CD8-positive, alpha-beta memory T cell (primary cell): ENCODE results near the gene DIDO1. TPM values are rescaled to one million over a fixed set of nuclear protein-coding genes. Genes with fewer than 3 reads are reported as not detected.
A peak's percentile ranks its signal among the peaks of the same experiment; 100 is the strongest.

Experiments
- CTCF ChIA-PET: fragments of 350-600 bp; sonication (Branson Sonifier 250); formaldehyde crosslinking; loops from one replicate; lab custom pipeline; 2021; ENCODE audit warnings: antibody characterized with exemption; lab: Charles Lee
- POLR2A ChIA-PET: fragments of 350-600 bp; sonication (Branson Sonifier 250); formaldehyde crosslinking; loops from one replicate; lab custom pipeline; 2021; ENCODE audit warnings: antibody characterized with exemption; lab: Charles Lee
- DNase-seq, 5 donors: peaks; one replicate each; pipeline versions ENCODE4 v3.0.0 to v3.0.0-alpha.2; 2020 to 2022; ENCODE audit warnings: mixed read lengths in 1 of 5
- H3K27ac ChIP-seq: one replicate; pipeline ENCODE4 v1.7.0; 2013; ENCODE audit warnings: low read depth, mild to moderate bottlenecking, low read length, moderate library complexity
- H3K27me3 ChIP-seq: 2 replicates; pipeline ENCODE4 v1.7.0; 2013; ENCODE audit warnings: low read length, mild to moderate bottlenecking; ENCODE audit not compliant: insufficient read depth, poor library complexity, severe bottlenecking
- H3K36me3 ChIP-seq: 2 replicates; pipeline ENCODE4 v1.7.0; 2013; ENCODE audit warnings: mild to moderate bottlenecking, low read length, moderate library complexity; ENCODE audit not compliant: insufficient read depth
- H3K4me1 ChIP-seq: 2 replicates; pipeline ENCODE4 v1.7.0; 2013; ENCODE audit warnings: mild to moderate bottlenecking, low read length, moderate library complexity; ENCODE audit not compliant: insufficient read depth
- H3K4me3 ChIP-seq: 2 replicates; pipeline ENCODE4 v1.7.0; 2013; ENCODE audit warnings: mild to moderate bottlenecking, low read length
- H3K9me3 ChIP-seq: 2 replicates; pipeline ENCODE4 v1.7.0; 2013; ENCODE audit warnings: mild to moderate bottlenecking, low read length
- H3K27ac Mint-ChIP-seq, 8 donors: one replicate each; pipeline ENCODE4 v1.8.0; 2020 to 2021; ENCODE audit warnings: mixed read lengths in 8 of 8, mild to moderate bottlenecking in 6 of 8, inconsistent platforms in 3 of 8, moderate library complexity in 3 of 8
- H3K27me3 Mint-ChIP-seq, 2 donors: one replicate each; pipeline ENCODE4 v1.8.0; 2020 to 2021; ENCODE audit warnings: mixed read lengths in 2 of 2, mild to moderate bottlenecking in 1 of 2, moderate library complexity in 1 of 2
- H3K36me3 Mint-ChIP-seq, 3 donors: one replicate each; pipeline ENCODE4 v1.8.0; 2020 to 2021; ENCODE audit warnings: mixed read lengths in 3 of 3, inconsistent platforms in 1 of 3, mild to moderate bottlenecking in 1 of 3
- H3K4me1 Mint-ChIP-seq, 3 donors: one replicate each; pipeline ENCODE4 v1.8.0; 2020 to 2021; ENCODE audit warnings: mixed read lengths in 3 of 3, inconsistent platforms in 1 of 3, mild to moderate bottlenecking in 1 of 3
- H3K4me3 Mint-ChIP-seq, 7 donors: one replicate each; pipeline ENCODE4 v1.8.0; 2020 to 2021; ENCODE audit warnings: mixed read lengths in 7 of 7, mild to moderate bottlenecking in 6 of 7, moderate library complexity in 4 of 7, inconsistent platforms in 2 of 7
- H3K9me3 Mint-ChIP-seq, 5 donors: one replicate each; pipeline ENCODE4 v1.8.0; 2020 to 2022; ENCODE audit warnings: mixed read lengths in 5 of 5, mild to moderate bottlenecking in 3 of 5, moderate library complexity in 2 of 5, inconsistent platforms in 1 of 5
- polyA plus RNA-seq: library from polyadenylated mRNA; unstranded; fragments of 300-500 nt; fragmentation: Illumina TruSeq; gene quantifications from one replicate; pipeline ENCODE4 v1.2.3, GENCODE V29; 2021
- total RNA-seq, 2 experiments: library from RNA; stranded (reverse); gene quantifications; one replicate each; pipeline ENCODE4 v1.2.3, GENCODE V29; 2021

Gene DIDO1
- total and polyA plus RNA-seq, 3 experiments from 2014 or later: 39.0 to 57.3 (median 55.3) TPM

GRCh38 chr20:62910217-62910766, 16.0 kb downstream of the DIDO1 start:
- Histone ChIP-seq H3K4me1 (peaks cover 27% of the 10 kb centered on the region), H3K27me3 (no peaks in the 10 kb centered on the region), H3K36me3 (peaks cover 77% of the 10 kb centered on the region), H3K9me3 (no peaks in the 10 kb centered on the region), H3K27ac (no peak overlapping the region), H3K4me3 (no peak overlapping the region)
- H3K27ac Mint-ChIP-seq: peak overlapping the region in 2 of 8 donors; percentile 45 to 77
- ChIA-PET CTCF (interaction anchor here (2.1 to 4.6 kb wide), 2 partner anchors 9 to 25 kb away, joined by 7 to 42 read pairs; no protein-coding TSS in a partner anchor), POLR2A (no interaction called here)
- peak in 1 of 5 donors; percentile 41 for DNase-seq
- peaks cover 15 to 88% (median 24%) of the 10 kb centered on the region in 3 donors for H3K36me3 Mint-ChIP-seq
- H3K4me1 Mint-ChIP-seq: peaks cover 36 to 71% (median 58%) of the 10 kb centered on the region in 3 donors
- H3K4me3 Mint-ChIP-seq: no peak overlapping the region
- peaks cover 0 to 2% of the 10 kb centered on the region in 2 donors for H3K27me3 Mint-ChIP-seq
- H3K9me3 Mint-ChIP-seq: no peaks in the 10 kb centered on the region

- Mint-ChIP-seq H3K4me3 (peak overlapping the region in 1 of 7 donors; percentile 13), H3K27ac (peak overlapping the region in 2 of 8 donors; percentile 21 to 77), H3K9me3 (no peaks in the 10 kb centered on the region), H3K27me3 (peaks cover 0 to 2% of the 10 kb centered on the region in 2 donors), H3K4me1 (peaks cover 27 to 60% (median 47%) of the 10 kb centered on the region in 3 donors), H3K36me3 (peaks cover 20 to 92% (median 30%) of the 10 kb centered on the region in 3 donors)
- Histone ChIP-seq H3K9me3 (no peaks in the 10 kb centered on the region), H3K27me3 (no peaks in the 10 kb centered on the region), H3K4me1 (peaks cover 17% of the 10 kb centered on the region), H3K27ac (no peak overlapping the region), H3K36me3 (peaks cover 87% of the 10 kb centered on the region), H3K4me3 (no peak overlapping the region)
- ChIA-PET POLR2A (no interaction called here), CTCF (interaction anchor here (1.4 to 4.6 kb wide), 3 partner anchors 10 to 100 kb away, joined by 7 to 42 read pairs (median 8); no protein-coding TSS in a partner anchor)
- DNase-seq: peak in 1 of 5 donors; percentile 21
These were observed 17.1 kb downstream of the DIDO1 start for GRCh38 chr20:62908971-62909791.

- no peak overlapping the region for H3K27ac ChIP-seq
- Mint-ChIP-seq H3K4me1 (peaks cover 19 to 46% (median 36%) of the 10 kb centered on the region in 3 donors), H3K36me3 (peaks cover 20 to 94% (median 33%) of the 10 kb centered on the region in 3 donors), H3K27me3 (peaks cover 0 to 2% of the 10 kb centered on the region in 2 donors), H3K4me3 (no peak overlapping the region), H3K27ac (peak overlapping the region in 5 of 8 donors; percentile 34 to 74 (median 63)), H3K9me3 (peaks cover 0 to 1% (median 0%) of the 10 kb centered on the region in 5 donors)
- peak in 2 of 5 donors; percentile 52 to 59 for DNase-seq
- no peak overlapping the region for H3K4me3 ChIP-seq
- H3K27me3 ChIP-seq: no peaks in the 10 kb centered on the region
- no peaks in the 10 kb centered on the region for H3K9me3 ChIP-seq
- CTCF ChIA-PET: interaction anchor here (0.9 to 4.6 kb wide), 12 partner anchors 9 to 102 kb away, joined by 3 to 42 read pairs (median 6); no protein-coding TSS in a partner anchor
- peaks cover 95% of the 10 kb centered on the region for H3K36me3 ChIP-seq
- POLR2A ChIA-PET: no interaction called here
- H3K4me1 ChIP-seq: peaks cover 5% of the 10 kb centered on the region
These were observed 18.7 kb downstream of the DIDO1 start for GRCh38 chr20:62907384-62908317.

- H3K36me3 ChIP-seq: peaks cover 93% of the 10 kb centered on the region
- DNase-seq: peak in 1 of 5 donors; percentile 42
- H3K4me3 Mint-ChIP-seq: no peak overlapping the region
- H3K4me1 ChIP-seq: peaks cover 5% of the 10 kb centered on the region
- no peaks in the 10 kb centered on the region for H3K9me3 ChIP-seq
- peak overlapping the region in 1 of 8 donors; percentile 74 for H3K27ac Mint-ChIP-seq
- POLR2A ChIA-PET: no interaction called here
- H3K4me3 ChIP-seq: no peak overlapping the region
- peaks cover 19 to 42% (median 32%) of the 10 kb centered on the region in 3 donors for H3K4me1 Mint-ChIP-seq
- no peak overlapping the region for H3K27ac ChIP-seq
- peaks cover 0 to 1% (median 0%) of the 10 kb centered on the region in 5 donors for H3K9me3 Mint-ChIP-seq
- H3K27me3 ChIP-seq: no peaks in the 10 kb centered on the region
- H3K27me3 Mint-ChIP-seq: peaks cover 0 to 2% of the 10 kb centered on the region in 2 donors
- H3K36me3 Mint-ChIP-seq: peaks cover 20 to 98% (median 36%) of the 10 kb centered on the region in 3 donors
- CTCF ChIA-PET: interaction anchor here (0.9 to 4.6 kb wide), 9 partner anchors 9 to 102 kb away, joined by 3 to 42 read pairs (median 5); no protein-coding TSS in a partner anchor
These were observed 19.5 kb downstream of the DIDO1 start for GRCh38 chr20:62906647-62907375.

- Histone ChIP-seq H3K9me3 (no peaks in the 10 kb centered on the region), H3K4me1 (peaks cover 5% of the 10 kb centered on the region), H3K36me3 (peaks cover 87% of the 10 kb centered on the region), H3K4me3 (no peak overlapping the region), H3K27me3 (no peaks in the 10 kb centered on the region), H3K27ac (no peak overlapping the region)
- peak in 1 of 5 donors; percentile 37 for DNase-seq
- CTCF ChIA-PET: no interaction called here
- peaks cover 0 to 2% of the 10 kb centered on the region in 2 donors for H3K27me3 Mint-ChIP-seq
- no peak overlapping the region for H3K4me3 Mint-ChIP-seq
- no peak overlapping the region for H3K27ac Mint-ChIP-seq
- peaks cover 0 to 1% (median 0%) of the 10 kb centered on the region in 5 donors for H3K9me3 Mint-ChIP-seq
- POLR2A ChIA-PET: no interaction called here
- peaks cover 19 to 36% (median 27%) of the 10 kb centered on the region in 3 donors for H3K4me1 Mint-ChIP-seq
- H3K36me3 Mint-ChIP-seq: peaks cover 20 to 98% (median 36%) of the 10 kb centered on the region in 3 donors
These were observed 20.1 kb downstream of the DIDO1 start for GRCh38 chr20:62906209-62906608.

GRCh38 chr20:62905536-62906117, 20.7 kb downstream of the DIDO1 start:
- H3K27me3 ChIP-seq: no peaks in the 10 kb centered on the region
- peak overlapping the region in 1 of 7 donors; percentile 49 for H3K4me3 Mint-ChIP-seq
- peak overlapping the region in 2 of 8 donors; percentile 7 to 66 for H3K27ac Mint-ChIP-seq
- peak in 1 of 5 donors; percentile 15 for DNase-seq
- ChIA-PET CTCF (no interaction called here), POLR2A (no interaction called here)
- peaks cover 0 to 2% of the 10 kb centered on the region in 2 donors for H3K27me3 Mint-ChIP-seq
- H3K36me3 Mint-ChIP-seq: peaks cover 17 to 97% (median 33%) of the 10 kb centered on the region in 3 donors
- H3K4me1 ChIP-seq: peaks cover 6% of the 10 kb centered on the region
- H3K36me3 ChIP-seq: peaks cover 81% of the 10 kb centered on the region
- H3K9me3 Mint-ChIP-seq: peaks cover 0 to 1% (median 0%) of the 10 kb centered on the region in 5 donors
- H3K4me3 ChIP-seq: no peak overlapping the region
- peaks cover 16 to 40% (median 32%) of the 10 kb centered on the region in 3 donors for H3K4me1 Mint-ChIP-seq
- no peak overlapping the region for H3K27ac ChIP-seq
- no peaks in the 10 kb centered on the region for H3K9me3 ChIP-seq
